ENCODE measurements around the gene ADAT3.
"Not testable (repeated sequence)": the region's sequence is repeated elsewhere in the genome, so short reads cannot be mapped to it uniquely, and the experiment has no call there.

The ADAT3 gene

DNA sequence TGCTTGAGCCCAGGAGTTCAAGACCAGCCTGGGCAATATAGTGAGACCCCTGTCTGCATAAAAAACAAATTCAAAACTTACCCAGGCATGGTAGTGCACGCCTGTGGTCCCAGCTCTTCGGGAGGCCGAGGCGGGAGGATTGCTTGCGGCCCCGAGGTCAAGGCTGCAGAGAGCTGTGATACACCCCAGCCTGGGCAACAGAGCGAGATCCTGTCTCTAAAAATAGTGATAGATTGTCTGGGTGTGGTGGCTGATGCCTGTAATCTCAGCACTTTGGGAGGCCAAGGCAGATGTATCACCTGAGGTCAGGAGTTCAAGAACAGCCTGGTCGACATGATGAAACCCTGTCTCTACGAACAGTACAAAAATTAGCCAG is 37.9 kb upstream of the ADAT3 start:
- DNase-seq, result no peak

DNA sequence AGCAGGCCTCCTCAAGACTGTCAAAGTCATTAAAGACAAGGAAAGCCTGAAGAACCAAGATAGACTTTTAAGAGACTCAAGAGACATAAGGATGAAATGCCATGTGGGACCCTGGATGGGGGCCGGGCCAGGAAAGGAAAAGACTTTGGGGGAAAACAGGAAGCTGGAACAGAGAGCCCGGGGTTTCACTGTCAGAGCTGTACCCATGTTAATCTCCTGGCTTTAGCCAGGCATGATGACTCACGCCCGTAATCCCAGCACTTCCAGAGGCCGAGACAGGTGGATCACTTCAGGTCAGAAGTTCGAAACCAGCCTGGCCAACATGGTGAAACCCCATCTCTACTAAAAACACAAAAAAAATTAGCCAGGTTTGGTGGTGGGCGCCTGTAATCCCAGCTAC is 36.2 kb upstream of the ADAT3 start:
- DNase-seq, result no peak

GRCh38 chr19:1871140-1871597 is 34.0 kb upstream of the ADAT3 start:
- DNase-seq, result no peak

GRCh38 chr19:1871630-1872029 is 33.6 kb upstream of the ADAT3 start:
- no peak for DNase-seq

DNA sequence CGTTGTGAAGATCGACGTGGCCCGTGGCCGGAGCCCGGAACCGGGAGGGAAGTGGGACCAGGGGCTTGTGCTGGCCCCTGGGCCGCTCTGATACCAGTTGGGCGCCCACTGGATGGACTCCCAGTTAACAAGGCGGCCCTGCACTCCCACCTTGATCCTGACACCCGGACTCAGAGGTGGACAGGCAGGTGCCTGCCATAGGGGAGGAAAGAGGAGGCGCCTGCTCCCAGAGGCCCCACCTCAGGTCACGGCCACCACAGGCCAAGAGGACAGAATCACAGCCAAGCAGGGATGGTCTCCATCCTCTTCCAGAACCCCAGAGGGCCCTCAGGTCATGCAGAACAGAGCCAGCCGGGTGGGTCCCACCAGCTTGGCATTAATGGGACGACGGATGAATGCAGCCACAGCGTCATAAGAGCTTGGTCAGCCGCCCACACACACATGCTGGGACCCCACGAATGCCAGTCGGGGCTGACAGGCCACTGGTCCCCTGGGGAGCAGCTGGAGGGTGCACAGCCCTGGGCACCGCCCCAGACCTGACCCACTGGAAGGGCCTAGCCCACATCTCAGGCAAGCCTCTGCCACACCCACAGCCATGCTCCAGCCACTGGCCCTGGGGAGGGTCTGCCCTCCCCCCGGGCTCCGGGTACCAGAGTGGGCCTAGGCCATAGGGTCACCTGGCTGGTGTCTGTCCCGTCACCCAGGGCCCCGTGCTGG is 32.2 kb upstream of the ADAT3 start:
- no peak for DNase-seq

DNA sequence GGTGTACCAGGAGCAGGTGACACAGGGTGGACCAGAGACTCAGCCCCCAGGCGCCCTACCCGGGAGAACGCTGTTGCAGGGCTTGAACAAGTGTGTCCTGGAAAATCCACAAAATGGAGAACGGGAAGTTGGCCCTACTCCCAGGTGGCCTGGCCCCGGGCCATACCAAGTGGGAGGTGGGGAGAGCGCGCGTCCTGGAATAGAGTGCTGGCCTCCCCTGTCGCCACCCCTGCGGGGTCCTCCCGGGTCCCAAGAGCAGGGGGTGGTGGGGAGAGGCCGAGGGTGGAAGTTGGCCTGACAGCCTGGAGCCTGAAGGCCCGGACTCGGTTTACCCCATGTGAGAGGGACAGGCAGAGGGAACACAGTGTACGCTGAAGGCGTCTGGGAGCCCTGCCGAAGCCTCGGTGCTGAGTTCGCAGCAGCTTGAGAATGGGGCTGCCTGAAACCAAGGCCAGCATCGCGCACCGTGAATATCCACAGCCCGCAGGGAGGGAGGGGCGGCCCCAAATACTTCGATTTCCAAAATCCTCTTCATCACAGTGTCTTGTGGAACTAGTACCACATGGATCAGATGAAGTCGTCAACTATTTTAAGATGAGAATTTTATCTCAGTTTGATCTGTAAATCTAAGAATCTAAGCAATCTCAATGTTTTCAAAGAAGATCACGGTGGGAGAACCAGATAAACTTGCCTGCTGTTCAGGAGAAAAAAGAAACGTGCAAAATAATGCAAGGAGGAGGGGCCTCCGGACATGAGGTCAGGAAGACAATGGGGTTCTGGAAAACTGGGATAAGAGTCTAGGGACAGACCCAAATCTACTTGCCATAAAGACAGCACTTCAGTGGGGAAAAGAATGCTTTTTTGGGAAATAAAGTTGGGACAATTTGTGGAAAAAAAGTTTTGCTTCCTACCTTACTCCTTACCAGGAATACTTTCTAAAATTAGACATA is 31.4 kb upstream of the ADAT3 start:
- DNase-seq, result no peak

DNA sequence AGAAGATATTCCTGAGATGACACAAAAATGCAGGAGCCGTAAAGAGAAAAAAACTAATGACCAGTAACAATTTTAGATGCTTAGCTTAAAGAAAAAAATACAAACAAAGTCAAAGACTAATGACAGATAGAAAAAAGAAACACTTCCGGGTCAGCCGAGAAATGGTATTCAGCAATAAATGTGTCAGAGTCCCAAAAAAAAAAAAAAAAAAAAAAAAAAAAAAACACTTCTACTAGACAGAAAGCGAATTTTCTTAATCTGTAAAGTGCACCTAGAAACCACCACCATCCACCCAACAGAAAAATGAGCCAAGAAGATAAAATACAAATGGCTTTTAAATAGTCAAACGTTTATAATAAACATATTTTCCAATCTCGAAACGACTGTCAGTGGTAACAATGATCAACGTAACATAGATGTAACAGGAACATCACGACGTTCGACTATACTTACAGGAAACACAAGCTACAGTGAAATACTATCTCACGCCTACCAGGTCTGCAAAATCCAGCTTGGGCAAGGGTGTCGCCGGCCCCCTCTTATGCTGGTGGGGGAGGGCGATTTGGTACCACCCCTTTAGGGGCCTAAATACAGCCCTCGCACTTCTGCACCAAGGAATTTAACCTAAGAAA is 30.5 kb upstream of the ADAT3 start:
- DNase-seq, result no peak

GRCh38 chr19:1875265-1875645 is 29.9 kb upstream of the ADAT3 start:
- DNase-seq, result not testable (repeated sequence)

DNA sequence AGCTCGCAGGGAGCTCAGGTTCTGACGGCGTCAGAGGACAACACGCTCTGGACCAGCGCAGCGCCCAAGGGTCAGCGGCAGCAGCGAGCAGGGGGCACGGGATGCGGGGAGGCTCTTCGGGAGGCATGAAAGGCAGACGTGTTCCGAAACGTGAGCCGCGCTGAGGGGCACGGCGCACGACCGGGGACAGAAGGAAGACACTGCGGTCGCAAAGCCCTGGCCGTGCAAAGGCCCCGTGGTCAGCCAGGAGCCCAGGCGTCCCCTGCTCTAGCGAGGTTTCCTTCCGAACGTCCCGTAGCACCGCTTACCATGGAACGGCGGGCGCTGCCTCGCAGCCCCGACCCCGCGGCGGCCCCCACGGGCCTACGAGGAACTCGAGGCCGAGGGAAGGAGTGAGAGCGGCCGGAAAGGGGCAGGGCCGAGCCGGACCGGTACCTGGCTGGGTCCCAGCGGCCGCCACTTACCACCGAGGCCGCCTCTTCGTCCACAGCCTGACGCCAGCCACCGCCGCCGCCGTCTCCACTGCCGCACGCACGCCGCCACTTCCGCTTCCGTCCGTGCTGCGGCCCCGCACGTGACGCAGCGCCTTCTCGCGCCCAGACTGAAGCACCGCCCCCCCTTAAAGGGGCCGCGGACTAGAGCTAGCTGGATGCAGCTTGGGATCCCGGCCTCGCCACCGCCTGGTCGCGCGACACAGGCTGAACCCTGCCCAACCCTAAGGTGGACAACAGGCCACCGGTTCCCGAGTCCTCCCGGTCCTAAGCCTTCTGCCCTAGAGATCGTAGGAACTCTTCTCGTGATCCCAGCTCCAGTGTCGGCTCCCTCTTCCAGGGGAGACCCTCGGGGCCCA is 29.3 kb upstream of the ADAT3 start:
- DNase-seq, result peak; percentile 91

- not testable (repeated sequence) for DNase-seq
Observed at GRCh38 chr19:1876496-1877279, 28.5 kb upstream of the ADAT3 start.

GRCh38 chr19:1877280-1877660 is 27.9 kb upstream of the ADAT3 start:
- DNase-seq, result not testable (repeated sequence)

- not testable (repeated sequence) for DNase-seq
Observed at GRCh38 chr19:1878583-1878982, 26.6 kb upstream of the ADAT3 start.

GRCh38 chr19:1879982-1880381 is 25.2 kb upstream of the ADAT3 start:
- not testable (repeated sequence) for DNase-seq

DNA sequence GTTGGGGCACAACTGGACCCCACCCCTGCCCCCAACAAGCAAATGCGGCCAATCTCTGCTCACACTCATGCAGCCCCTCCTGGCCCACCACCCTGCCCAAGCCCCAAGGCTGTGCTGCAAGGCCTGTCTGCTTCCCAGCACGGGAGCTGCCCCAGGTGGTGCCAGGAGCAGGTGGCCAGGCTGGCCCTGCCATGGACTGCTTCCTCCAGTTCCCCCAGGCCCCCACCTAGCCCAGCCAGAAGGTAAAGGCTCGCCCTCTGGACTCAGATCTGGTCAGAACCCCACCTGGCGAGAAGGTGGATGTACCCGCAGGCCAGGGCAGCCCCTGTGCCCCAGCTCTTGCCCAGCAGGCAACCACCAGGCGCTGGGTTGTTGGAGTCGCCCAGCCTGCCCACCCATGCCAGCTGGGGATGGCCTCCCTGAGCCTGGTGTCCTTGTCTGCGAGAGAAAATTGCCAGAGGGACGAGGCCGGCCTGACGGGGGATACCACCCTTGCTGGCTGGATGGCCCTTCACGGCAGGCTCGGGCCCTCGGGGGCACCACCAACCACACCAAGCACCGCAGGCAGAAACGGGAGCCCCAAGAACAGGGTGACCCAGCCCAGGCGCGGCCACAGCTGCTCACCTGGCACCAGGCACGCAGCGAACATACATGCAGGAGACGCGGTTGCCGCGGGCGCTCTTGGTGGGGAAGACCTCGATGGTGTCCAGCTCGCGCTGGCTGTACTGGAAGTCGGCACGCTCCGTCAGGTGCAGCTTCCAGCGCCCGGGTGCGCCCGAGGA is 24.4 kb upstream of the ADAT3 start:
- DNase-seq, result no peak

GRCh38 chr19:1881393-1882088 is 23.7 kb upstream of the ADAT3 start:
- DNase-seq, result not testable (repeated sequence)

- no peak for DNase-seq
Observed at GRCh38 chr19:1882089-1882785, 23.0 kb upstream of the ADAT3 start.

GRCh38 chr19:1882786-1883692 is 22.2 kb upstream of the ADAT3 start:
- no peak for DNase-seq

DNA sequence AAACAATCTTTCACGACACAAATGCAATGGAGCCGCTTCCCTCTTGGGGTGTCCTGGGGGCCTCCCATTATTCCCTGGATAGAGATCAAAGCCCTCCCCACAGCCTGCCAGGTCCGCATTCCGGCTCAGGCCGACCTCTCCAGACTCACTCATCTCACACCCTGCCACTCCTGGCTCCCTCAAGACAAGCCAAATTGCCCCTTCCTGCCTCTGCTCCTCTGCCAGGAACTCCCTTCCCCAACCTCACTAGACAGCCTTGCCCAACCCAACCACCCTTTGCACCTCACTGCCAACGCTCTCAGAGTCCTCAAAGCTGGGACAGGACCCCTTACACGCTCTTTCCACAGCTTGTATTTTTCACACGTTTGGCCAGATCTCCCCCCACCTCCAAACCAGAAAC is 21.4 kb upstream of the ADAT3 start:
- DNase-seq, result no peak
